M059J (cell line): ENCODE measurements around the gene ZRANB1. TPM values are rescaled to one million over a fixed set of nuclear protein-coding genes. Genes with fewer than 3 reads are reported as not detected.
A peak's percentile ranks its signal among the peaks of the same experiment; 100 is the strongest.
"Not testable (repeated sequence)": the region's sequence is repeated elsewhere in the genome, so short reads cannot be mapped to it uniquely, and the experiment has no call there.

Experiments
- DNase-seq: peaks from one replicate; pipeline ENCODE4 v3.0.0-alpha.2; 2012; ENCODE audit warnings: low read depth
- total RNA-seq: library from RNA; depleted of rRNA; stranded (reverse); fragments of >200 nt; shearing (Covaris generic); gene quantifications from 2 replicates; pipeline ENCODE4 v1.2.3, GENCODE V29; 2014; rRNA removed

ZRANB1 gene
- total RNA-seq, result 14.2 and 17.1 TPM in 2 replicates

- no peak for DNase-seq
Observed at GRCh38 chr10:124941823-124942222, at the start of gene ZRANB1. Gene ZRANB1 (plus strand): TSS chr10:124942123. CDS start chr10:124942494, 371 bp downstream.

DNA sequence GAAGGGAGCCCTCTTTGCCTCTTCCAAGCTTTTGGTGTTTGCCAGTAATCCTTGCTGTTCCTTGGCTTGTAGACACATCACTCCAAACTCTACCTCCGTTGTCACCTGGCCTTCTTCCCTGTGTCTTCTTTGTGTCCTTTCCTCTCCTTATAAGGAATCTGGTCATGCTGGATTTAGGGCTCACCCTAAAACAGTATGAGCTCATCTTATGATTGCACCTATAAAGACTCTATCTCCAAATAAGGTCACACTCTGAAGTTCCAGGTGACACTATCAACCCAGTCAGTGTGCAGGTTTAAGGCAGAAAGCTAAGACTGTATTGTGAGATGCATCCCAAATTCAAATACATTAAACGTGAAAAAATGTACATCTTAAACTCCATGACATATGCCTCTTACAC lies 49.0 kb upstream of the ZRANB1 start:
- peak; percentile 38 for DNase-seq

DNA sequence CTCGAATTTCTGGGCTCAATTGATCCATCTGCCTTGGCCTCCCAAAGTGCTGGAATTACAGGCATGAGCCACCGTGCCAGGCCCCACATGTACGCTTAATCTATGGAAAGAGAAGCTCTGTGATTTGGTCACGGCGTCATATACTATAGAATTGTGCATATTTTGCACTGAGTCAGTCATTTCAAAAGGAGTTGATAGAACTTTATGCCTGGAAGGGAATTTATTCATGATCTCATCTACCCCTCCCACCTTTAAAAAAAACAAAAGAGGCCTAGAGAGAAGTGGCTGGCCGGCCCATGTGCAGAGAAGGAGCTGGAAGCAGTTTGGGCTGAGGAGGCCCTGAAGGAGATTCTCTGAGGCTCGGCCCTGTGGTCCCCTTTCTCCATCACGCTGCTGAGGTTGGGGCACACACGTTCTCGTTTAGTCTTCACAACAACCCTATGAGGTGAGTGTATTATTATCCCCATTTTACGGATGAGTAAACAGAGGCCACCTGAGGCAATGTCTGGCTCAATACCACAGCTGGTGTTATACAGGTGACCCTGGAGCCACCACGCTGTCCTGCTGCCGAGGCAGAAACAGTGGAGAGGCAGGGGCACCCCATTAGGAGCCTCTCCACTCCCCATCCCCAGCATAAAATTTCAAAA lies 47.2 kb upstream of the ZRANB1 start:
- peak; percentile 24 for DNase-seq

DNA sequence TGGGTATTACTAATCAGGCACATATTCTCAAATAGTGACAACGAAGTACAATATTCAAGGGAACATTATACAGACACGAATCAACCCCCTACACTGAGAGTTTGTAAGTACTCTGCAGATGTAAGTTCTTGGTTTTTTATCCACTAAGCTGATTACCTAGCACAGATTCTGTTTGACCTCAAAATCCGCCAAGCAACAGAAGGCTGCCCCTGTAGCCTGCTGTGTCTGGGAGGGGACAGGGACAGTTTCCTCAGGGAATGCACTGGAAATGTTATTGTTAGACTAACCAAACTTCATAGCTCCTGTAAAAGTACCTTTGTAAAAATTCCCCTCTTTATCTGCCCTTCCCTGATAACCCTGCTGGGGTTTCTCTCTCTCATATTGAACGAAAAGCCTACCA lies 45.2 kb upstream of the ZRANB1 start:
- no peak for DNase-seq

- no peak for DNase-seq
Observed at GRCh38 chr10:124898471-124898870, 43.5 kb upstream of the ZRANB1 start.

- no peak for DNase-seq
Observed at GRCh38 chr10:124899151-124899550, 42.8 kb upstream of the ZRANB1 start.

DNA sequence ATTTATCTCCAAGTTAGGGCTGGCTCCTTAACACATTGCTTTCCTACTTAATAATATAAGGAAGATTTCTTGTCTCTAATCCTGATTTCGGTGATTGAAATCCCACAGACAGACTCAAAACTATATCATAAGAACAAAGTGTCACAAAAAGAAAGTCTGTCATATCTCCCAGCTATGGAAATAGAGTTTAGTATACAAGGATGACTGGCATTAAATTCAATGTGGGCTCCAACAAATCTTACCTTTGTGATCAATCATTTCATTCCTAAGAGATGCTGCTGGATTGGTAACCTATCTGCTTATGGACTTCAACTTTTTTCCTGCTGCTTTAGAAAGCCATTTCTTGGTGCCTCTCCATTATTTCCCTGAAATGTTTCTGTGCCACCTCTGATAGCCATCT lies 39.5 kb upstream of the ZRANB1 start:
- no peak for DNase-seq

DNA sequence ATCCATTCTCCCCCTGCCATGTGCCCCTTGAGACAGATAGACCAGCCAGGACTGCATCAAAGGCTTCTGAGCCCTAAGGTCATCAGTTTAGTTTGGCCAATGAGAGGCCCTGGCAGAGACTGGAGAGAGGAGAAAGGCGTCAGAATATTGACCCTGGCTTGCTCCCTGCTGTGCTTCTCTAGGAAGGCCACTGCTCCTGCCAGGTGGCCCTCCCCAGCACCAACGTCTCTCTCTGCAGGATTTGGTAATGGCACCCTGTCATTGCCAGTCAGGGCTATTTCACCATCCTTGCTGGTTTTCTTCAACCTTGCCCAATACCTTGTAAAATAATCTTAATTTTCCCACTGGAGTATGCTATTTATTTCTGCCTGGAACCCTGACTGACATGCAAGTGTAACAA lies 38.8 kb upstream of the ZRANB1 start:
- DNase-seq, result no peak

GRCh38 chr10:124904796-124905195 lies 37.1 kb upstream of the ZRANB1 start:
- no peak for DNase-seq

GRCh38 chr10:124906551-124907001 lies 35.3 kb upstream of the ZRANB1 start:
- peak; percentile 89 for DNase-seq

DNA sequence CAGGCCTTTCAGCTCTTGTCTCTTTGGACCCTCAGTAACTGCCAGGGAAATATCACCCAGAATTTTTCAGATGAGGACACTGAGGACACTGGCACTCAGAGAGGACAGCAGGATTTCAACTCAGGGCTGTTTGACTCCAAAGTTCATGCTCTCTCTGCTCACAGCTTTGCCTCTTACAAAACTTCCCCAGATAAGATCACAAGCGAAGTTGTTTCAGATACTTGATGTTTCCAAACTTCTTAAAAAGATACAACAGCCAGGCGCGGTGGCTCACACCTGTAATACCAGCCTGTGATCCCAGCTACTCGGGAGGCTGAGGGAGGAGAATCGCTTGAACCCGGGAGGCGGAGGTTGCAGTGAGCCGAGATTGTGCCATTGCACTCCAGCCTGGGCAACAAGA lies 32.4 kb upstream of the ZRANB1 start:
- DNase-seq, result no peak

GRCh38 chr10:124911124-124912067 lies 30.5 kb upstream of the ZRANB1 start:
- DNase-seq, result peak; percentile 74

GRCh38 chr10:124912101-124912886 lies 29.6 kb upstream of the ZRANB1 start:
- DNase-seq, result no peak

- no peak for DNase-seq
Observed at GRCh38 chr10:124913167-124913566, 28.8 kb upstream of the ZRANB1 start.

- DNase-seq, result not testable (repeated sequence)
Observed at GRCh38 chr10:124914398-124914797, 27.5 kb upstream of the ZRANB1 start.

GRCh38 chr10:124916098-124916584 lies 25.8 kb upstream of the ZRANB1 start:
- DNase-seq, result peak; percentile 9

- DNase-seq, result peak; percentile 93
Observed at GRCh38 chr10:124916585-124917427, 25.1 kb upstream of the ZRANB1 start.

GRCh38 chr10:124917428-124918190 lies 24.3 kb upstream of the ZRANB1 start:
- DNase-seq, result peak; percentile 56

GRCh38 chr10:124918191-124918830 lies 23.6 kb upstream of the ZRANB1 start:
- DNase-seq, result peak; percentile 80

GRCh38 chr10:124918906-124919305 lies 23.0 kb upstream of the ZRANB1 start:
- DNase-seq, result no peak
